Naive B cell (primary cell): ENCODE measurements around the gene TMPRSS7. TPM values are rescaled to one million over a fixed set of nuclear protein-coding genes. Genes with fewer than 3 reads are reported as not detected.

Experiments used
- ATAC-seq, 2 donors: fragments of 150-1000 bp; cut with Tn5 transposase; 2 replicates each; pipeline ENCODE4 v1.10.0; 2021; ENCODE audit warnings: low read depth in 2 of 2, mild to moderate bottlenecking in 2 of 2, moderate library complexity in 2 of 2
- DNase-seq: peaks from one replicate; pipeline ENCODE4 v3.0.0; 2022
- H3K27ac Mint-ChIP-seq, 6 donors: one replicate each; pipeline ENCODE4 v1.8.0; 2020 to 2022; ENCODE audit warnings: mild to moderate bottlenecking in 6 of 6, mixed read lengths in 6 of 6, moderate library complexity in 5 of 6, inconsistent platforms in 2 of 6
- H3K27me3 Mint-ChIP-seq, 3 donors: one replicate each; pipeline ENCODE4 v1.8.0; 2021 to 2022; ENCODE audit warnings: mixed read lengths in 3 of 3, mild to moderate bottlenecking in 1 of 3
- H3K36me3 Mint-ChIP-seq, 2 donors: one replicate each; pipeline ENCODE4 v1.8.0; 2020 to 2022; ENCODE audit warnings: mixed read lengths in 2 of 2, inconsistent platforms in 1 of 2, mild to moderate bottlenecking in 1 of 2
- H3K4me1 Mint-ChIP-seq, 3 donors: one replicate each; pipeline ENCODE4 v1.8.0; 2020 to 2022; ENCODE audit warnings: mixed read lengths in 3 of 3, inconsistent platforms in 1 of 3, mild to moderate bottlenecking in 1 of 3, moderate library complexity in 1 of 3
- H3K4me3 Mint-ChIP-seq, 8 donors: one replicate each; pipeline ENCODE4 v1.8.0; 2020 to 2022; ENCODE audit warnings: mild to moderate bottlenecking in 8 of 8, mixed read lengths in 8 of 8, moderate library complexity in 8 of 8, inconsistent platforms in 2 of 8
- H3K9me3 Mint-ChIP-seq, 7 donors: one replicate each; pipeline ENCODE4 v1.8.0; 2020 to 2022; ENCODE audit warnings: mixed read lengths in 7 of 7, mild to moderate bottlenecking in 5 of 7, inconsistent platforms in 2 of 7, moderate library complexity in 1 of 7
- polyA plus RNA-seq, 6 donors: library from polyadenylated mRNA; unstranded; fragments of 300-500 nt; fragmentation: Illumina TruSeq; gene quantifications; one replicate each; pipeline ENCODE4 v1.2.3, GENCODE V29; 2021; ENCODE audit warnings: low read depth in 6 of 6

The TMPRSS7 gene
- polyA plus RNA-seq, 6 donors from 2014 or later, result not detected

GRCh38 chr3:112101916-112102315 is 67.4 kb downstream of the TMPRSS7 start:
- Mint-ChIP-seq H3K9me3 (peaks cover 0 to 7% (median 4%) of the 10 kb centered on the region in 7 donors), H3K27me3 (peaks cover 4 to 15% (median 8%) of the 10 kb centered on the region in 3 donors), H3K36me3 (peaks cover 6 to 14% of the 10 kb centered on the region in 2 donors), H3K27ac (no peak overlapping the region), H3K4me3 (no peak overlapping the region), H3K4me1 (peaks cover 0 to 4% (median 0%) of the 10 kb centered on the region in 3 donors)
- DNase-seq (no peak), ATAC-seq (no peak)

GRCh38 chr3:112104774-112105173 is 70.2 kb downstream of the TMPRSS7 start:
- Mint-ChIP-seq H3K4me3 (no peak overlapping the region), H3K36me3 (peaks cover 6 to 7% of the 10 kb centered on the region in 2 donors), H3K27me3 (peaks cover 4 to 23% (median 5%) of the 10 kb centered on the region in 3 donors), H3K27ac (peak overlapping the region in 1 of 6 donors; percentile 28), H3K9me3 (peaks cover 0 to 4% (median 0%) of the 10 kb centered on the region in 7 donors), H3K4me1 (no peaks in the 10 kb centered on the region)
- DNase-seq (no peak), ATAC-seq (no peak)

GRCh38 chr3:112109322-112109721 is 74.8 kb downstream of the TMPRSS7 start:
- peaks cover 4 to 15% (median 5%) of the 10 kb centered on the region in 3 donors for H3K27me3 Mint-ChIP-seq
- H3K27ac Mint-ChIP-seq, result no peak overlapping the region
- ATAC-seq (no peak), DNase-seq (no peak)
- peaks cover 26 to 27% (median 27%) of the 10 kb centered on the region in 3 donors for H3K4me1 Mint-ChIP-seq
- H3K36me3 Mint-ChIP-seq, result no peaks in the 10 kb centered on the region
- H3K4me3 Mint-ChIP-seq, result no peak overlapping the region
- H3K9me3 Mint-ChIP-seq, result no peaks in the 10 kb centered on the region

- DNase-seq, result peak; percentile 76
- H3K27ac Mint-ChIP-seq, result peak overlapping the region in 5 of 6 donors; percentile 39 to 98 (median 79)
- peaks cover 0 to 15% (median 5%) of the 10 kb centered on the region in 3 donors for H3K27me3 Mint-ChIP-seq
- peaks cover 40 to 53% (median 47%) of the 10 kb centered on the region in 3 donors for H3K4me1 Mint-ChIP-seq
- H3K36me3 Mint-ChIP-seq, result no peaks in the 10 kb centered on the region
- peak overlapping the region in 3 of 8 donors; percentile 4 to 21 (median 17) for H3K4me3 Mint-ChIP-seq
- ATAC-seq, result peak; percentile 78 to 81
- H3K9me3 Mint-ChIP-seq, result no peaks in the 10 kb centered on the region
These were observed 77.4 kb downstream of the TMPRSS7 start for GRCh38 chr3:112111785-112112402.

- Mint-ChIP-seq H3K4me3 (peak overlapping the region in 6 of 8 donors; percentile 37 to 91 (median 76)), H3K9me3 (no peaks in the 10 kb centered on the region), H3K27me3 (no peaks in the 10 kb centered on the region), H3K4me1 (peaks cover 64 to 81% (median 75%) of the 10 kb centered on the region in 3 donors), H3K27ac (peak overlapping the region; percentile 92 to 99 (median 98)), H3K36me3 (no peaks in the 10 kb centered on the region)
- DNase-seq (no peak), ATAC-seq (peak in 1 of 2 donors; percentile 8)
These were observed 80.1 kb downstream of the TMPRSS7 start for GRCh38 chr3:112114576-112115160.

GRCh38 chr3:112115161-112115739 is 80.7 kb downstream of the TMPRSS7 start:
- Mint-ChIP-seq H3K36me3 (no peaks in the 10 kb centered on the region), H3K4me3 (peak overlapping the region; percentile 16 to 91 (median 76)), H3K27ac (peak overlapping the region; percentile 92 to 99 (median 98)), H3K9me3 (no peaks in the 10 kb centered on the region), H3K27me3 (no peaks in the 10 kb centered on the region), H3K4me1 (peaks cover 70 to 86% (median 81%) of the 10 kb centered on the region in 3 donors)
- ATAC-seq (peak; percentile 10 to 13), DNase-seq (no peak)

GRCh38 chr3:112115806-112116383 is 81.4 kb downstream of the TMPRSS7 start:
- Mint-ChIP-seq H3K36me3 (no peaks in the 10 kb centered on the region), H3K27ac (peak overlapping the region in 5 of 6 donors; percentile 73 to 98 (median 96)), H3K4me3 (peak overlapping the region in 5 of 8 donors; percentile 37 to 89 (median 58)), H3K4me1 (peaks cover 74 to 93% (median 86%) of the 10 kb centered on the region in 3 donors), H3K27me3 (no peaks in the 10 kb centered on the region), H3K9me3 (no peaks in the 10 kb centered on the region)
- no peak for DNase-seq
- no peak for ATAC-seq

GRCh38 chr3:112116748-112117186 is 82.2 kb downstream of the TMPRSS7 start:
- no peak for ATAC-seq
- Mint-ChIP-seq H3K4me1 (peaks cover 78 to 100% (median 90%) of the 10 kb centered on the region in 3 donors), H3K4me3 (peak overlapping the region in 4 of 8 donors; percentile 50 to 81 (median 57))

GRCh38 chr3:112117415-112117814 is 82.9 kb downstream of the TMPRSS7 start:
- peaks cover 0 to under 1% of the 10 kb centered on the region in 2 donors for H3K36me3 Mint-ChIP-seq
- H3K4me3 Mint-ChIP-seq, result peak overlapping the region; percentile 3 to 85 (median 80)
- DNase-seq (no peak), ATAC-seq (no peak)
- peak overlapping the region; percentile 97 to 98 (median 98) for H3K27ac Mint-ChIP-seq
- H3K9me3 Mint-ChIP-seq, result no peaks in the 10 kb centered on the region
- no peaks in the 10 kb centered on the region for H3K27me3 Mint-ChIP-seq
- peaks cover 78 to 99% (median 91%) of the 10 kb centered on the region in 3 donors for H3K4me1 Mint-ChIP-seq

More at GRCh38 chr3:112116748-112117186, 82.2 kb downstream of the TMPRSS7 start:
- Mint-ChIP-seq H3K9me3 (no peaks in the 10 kb centered on the region), H3K27ac (peak overlapping the region in 5 of 6 donors; percentile 30 to 98 (median 97)), H3K27me3 (no peaks in the 10 kb centered on the region), H3K36me3 (no peaks in the 10 kb centered on the region)
- DNase-seq, result no peak

- ATAC-seq (peak; percentile 77 to 79), DNase-seq (peak; percentile 80)
- Mint-ChIP-seq H3K9me3 (no peaks in the 10 kb centered on the region), H3K4me3 (peak overlapping the region; percentile 3 to 85 (median 80)), H3K36me3 (peaks cover 6 to 7% of the 10 kb centered on the region in 2 donors), H3K27ac (peak overlapping the region; percentile 97 to 98 (median 98)), H3K27me3 (no peaks in the 10 kb centered on the region), H3K4me1 (peaks cover 76 to 98% (median 91%) of the 10 kb centered on the region in 3 donors)
These were observed 83.5 kb downstream of the TMPRSS7 start for GRCh38 chr3:112117841-112118571.

- peak overlapping the region; percentile 53 to 88 (median 82) for H3K4me3 Mint-ChIP-seq
- H3K9me3 Mint-ChIP-seq, result no peaks in the 10 kb centered on the region
- H3K36me3 Mint-ChIP-seq, result peaks cover 13 to 22% of the 10 kb centered on the region in 2 donors
- DNase-seq (peak; percentile 63), ATAC-seq (peak; percentile 49 to 52)
- peak overlapping the region; percentile 97 to 98 (median 98) for H3K27ac Mint-ChIP-seq
- H3K4me1 Mint-ChIP-seq, result peaks cover 72 to 94% (median 86%) of the 10 kb centered on the region in 3 donors
- H3K27me3 Mint-ChIP-seq, result no peaks in the 10 kb centered on the region
These were observed 85.7 kb downstream of the TMPRSS7 start for GRCh38 chr3:112119962-112120836.
